HCEC 1CT (cell line): ENCODE measurements around the gene KLHL28.

ENCODE experiments used
- DNase-seq: peaks from one replicate; pipeline ENCODE4 v3.0.0-alpha.2; 2017

KLHL28 gene

GRCh38 chr14:44961554-44962333, at the start of gene KLHL28, which contains the start of gene TOGARAM1:
Gene KLHL28 (minus strand): TSS chr14:44961947. CDS start chr14:44945928, 16,019 bp downstream.
Gene TOGARAM1 (plus strand): TSS chr14:44962190. CDS start chr14:44962422, 232 bp downstream.
- DNase-seq = peak; percentile 100

- DNase-seq = no peak
These were observed 42.2 kb upstream of the KLHL28 start for GRCh38 chr14:45003924-45004323.

- DNase-seq = no peak
These were observed 34.1 kb upstream of the KLHL28 start for GRCh38 chr14:44995770-44996294.

- no peak for DNase-seq
These were observed 33.4 kb upstream of the KLHL28 start for GRCh38 chr14:44995196-44995595.

GRCh38 chr14:44990533-44990932, 28.8 kb upstream of the KLHL28 start:
- DNase-seq = no peak

- DNase-seq = no peak
These were observed 28.0 kb upstream of the KLHL28 start for GRCh38 chr14:44989497-44990440.

- DNase-seq = no peak
These were observed 26.9 kb upstream of the KLHL28 start for GRCh38 chr14:44988694-44989093.

GRCh38 chr14:44982594-44982993, 20.8 kb upstream of the KLHL28 start:
- DNase-seq = no peak

- no peak for DNase-seq
These were observed 19.5 kb upstream of the KLHL28 start for GRCh38 chr14:44981198-44981597.

GRCh38 chr14:44979740-44980356, 18.1 kb upstream of the KLHL28 start:
- no peak for DNase-seq

- DNase-seq = no peak
These were observed 17.5 kb upstream of the KLHL28 start for GRCh38 chr14:44979273-44979672.

GRCh38 chr14:44971459-44971858, 9.7 kb upstream of the KLHL28 start:
- DNase-seq = no peak

GRCh38 chr14:44970907-44971306, 9.2 kb upstream of the KLHL28 start:
- DNase-seq = no peak

GRCh38 chr14:44968714-44969113, 7.0 kb upstream of the KLHL28 start:
- DNase-seq = no peak

GRCh38 chr14:44966601-44967336, 5.0 kb upstream of the KLHL28 start:
- peak; percentile 55 for DNase-seq

- peak; percentile 29 for DNase-seq
These were observed 2.1 kb upstream of the KLHL28 start for GRCh38 chr14:44963775-44964380.

- no peak for DNase-seq
These were observed 1.3 kb upstream of the KLHL28 start for GRCh38 chr14:44963044-44963528.

GRCh38 chr14:44962334-44963043, 742 bp upstream of the KLHL28 start:
- DNase-seq = peak; percentile 50

GRCh38 chr14:44961151-44961553, 595 bp downstream of the KLHL28 start:
- DNase-seq = peak; percentile 63

- peak; percentile 31 for DNase-seq
These were observed 1.1 kb downstream of the KLHL28 start for GRCh38 chr14:44960646-44961045.

- DNase-seq = no peak
These were observed 1.6 kb downstream of the KLHL28 start for GRCh38 chr14:44960146-44960545.
